Measurements from ENCODE around the gene NOX3.
"Not testable (repeated sequence)": the region's sequence is repeated elsewhere in the genome, so short reads cannot be mapped to it uniquely, and the experiment has no call there.

NOX3 gene

GRCh38 chr6:155466539-155466938 lies 10.9 kb upstream of the NOX3 start:
- TF ChIP-seq SPI1 (IDR thresholded peaks at IDR 0.05; ENCODE audit: low read depth, low read length): no peak
- TF ChIP-seq TAF1 (IDR thresholded peaks at IDR 0.05; ENCODE audit: low read depth, low read length): no peak
- TF ChIP-seq POLR2AphosphoS5 (IDR thresholded peaks at IDR 0.05; ENCODE audit: low read depth, low read length): no peak
- no peak for TF ChIP-seq PAX5 (IDR thresholded peaks at IDR 0.05; ENCODE audit: insufficient read depth, low read length, severe bottlenecking)
- no peak for TF ChIP-seq POU2F2 (IDR thresholded peaks at IDR 0.05; ENCODE audit: low read depth, low read length)
- TF ChIP-seq POLR2A (IDR thresholded peaks at IDR 0.05; ENCODE audit: low read depth, low read length): no peak
- no peak for DNase-seq (ENCODE audit: insufficient read length, low spot score)
- no peak for FAIRE-seq

GRCh38 chr6:155461556-155461955 lies 5.9 kb upstream of the NOX3 start:
- no peak for DNase-seq (ENCODE audit: insufficient read length, low spot score)
- TF ChIP-seq PAX5 (IDR thresholded peaks at IDR 0.05; ENCODE audit: insufficient read depth, low read length, severe bottlenecking) (no peak), SPI1 (IDR thresholded peaks at IDR 0.05; ENCODE audit: low read depth, low read length) (no peak), POU2F2 (IDR thresholded peaks at IDR 0.05; ENCODE audit: low read depth, low read length) (no peak), TAF1 (IDR thresholded peaks at IDR 0.05; ENCODE audit: low read depth, low read length) (no peak), POLR2AphosphoS5 (IDR thresholded peaks at IDR 0.05; ENCODE audit: low read depth, low read length) (no peak)
- FAIRE-seq: no peak

- TF ChIP-seq SPI1 (IDR thresholded peaks at IDR 0.05; ENCODE audit: low read depth, low read length) (no peak), TAF1 (IDR thresholded peaks at IDR 0.05; ENCODE audit: low read depth, low read length) (no peak), POU2F2 (IDR thresholded peaks at IDR 0.05; ENCODE audit: low read depth, low read length) (no peak), POLR2AphosphoS5 (IDR thresholded peaks at IDR 0.05; ENCODE audit: low read depth, low read length) (no peak), POLR2A (IDR thresholded peaks at IDR 0.05; ENCODE audit: low read depth, low read length) (no peak), PAX5 (IDR thresholded peaks at IDR 0.05; ENCODE audit: insufficient read depth, low read length, severe bottlenecking) (no peak)
- no peak for FAIRE-seq
- DNase-seq (ENCODE audit: insufficient read length, low spot score): no peak
These were observed 1.2 kb downstream of the NOX3 start for GRCh38 chr6:155454471-155454870.

GRCh38 chr6:155454008-155454407 lies 1.6 kb downstream of the NOX3 start:
- TF ChIP-seq TAF1 (IDR thresholded peaks at IDR 0.05; ENCODE audit: low read depth, low read length) (no peak), POU2F2 (IDR thresholded peaks at IDR 0.05; ENCODE audit: low read depth, low read length) (no peak), SPI1 (IDR thresholded peaks at IDR 0.05; ENCODE audit: low read depth, low read length) (peak; percentile 7; the same call in 1 of the 2 replicates), POLR2AphosphoS5 (IDR thresholded peaks at IDR 0.05; ENCODE audit: low read depth, low read length) (no peak), POLR2A (IDR thresholded peaks at IDR 0.05; ENCODE audit: low read depth, low read length) (no peak), PAX5 (IDR thresholded peaks at IDR 0.05; ENCODE audit: insufficient read depth, low read length, severe bottlenecking) (no peak)
- DNase-seq (ENCODE audit: insufficient read length, low spot score) (no peak), FAIRE-seq (no peak)

- DNase-seq (ENCODE audit: insufficient read length, low spot score) (no peak), FAIRE-seq (no peak)
- no peak for TF ChIP-seq POLR2AphosphoS5 (IDR thresholded peaks at IDR 0.05; ENCODE audit: low read depth, low read length)
- no peak for TF ChIP-seq PAX5 (IDR thresholded peaks at IDR 0.05; ENCODE audit: insufficient read depth, low read length, severe bottlenecking)
- TF ChIP-seq POU2F2 (IDR thresholded peaks at IDR 0.05; ENCODE audit: low read depth, low read length): no peak
- TF ChIP-seq SPI1 (IDR thresholded peaks at IDR 0.05; ENCODE audit: low read depth, low read length): no peak
- TF ChIP-seq TAF1 (IDR thresholded peaks at IDR 0.05; ENCODE audit: low read depth, low read length): no peak
- TF ChIP-seq POLR2A (IDR thresholded peaks at IDR 0.05; ENCODE audit: low read depth, low read length): no peak
These were observed 3.1 kb downstream of the NOX3 start for GRCh38 chr6:155452576-155452975.

GRCh38 chr6:155451530-155451929 lies 4.1 kb downstream of the NOX3 start:
- not testable (repeated sequence) for DNase-seq (ENCODE audit: insufficient read length, low spot score); FAIRE-seq

GRCh38 chr6:155450240-155450581 lies 5.4 kb downstream of the NOX3 start:
- no peak for DNase-seq (ENCODE audit: insufficient read length, low spot score)
- TF ChIP-seq POU2F2 (IDR thresholded peaks at IDR 0.05; ENCODE audit: low read depth, low read length) (no peak), POLR2A (IDR thresholded peaks at IDR 0.05; ENCODE audit: low read depth, low read length) (no peak), TAF1 (IDR thresholded peaks at IDR 0.05; ENCODE audit: low read depth, low read length) (no peak), PAX5 (IDR thresholded peaks at IDR 0.05; ENCODE audit: insufficient read depth, low read length, severe bottlenecking) (no peak), SPI1 (IDR thresholded peaks at IDR 0.05; ENCODE audit: low read depth, low read length) (no peak), POLR2AphosphoS5 (IDR thresholded peaks at IDR 0.05; ENCODE audit: low read depth, low read length) (no peak)
- no peak for FAIRE-seq

GRCh38 chr6:155449450-155450239 lies 6.0 kb downstream of the NOX3 start:
- FAIRE-seq: no peak
- DNase-seq (ENCODE audit: insufficient read length, low spot score): no peak
- TF ChIP-seq POLR2AphosphoS5 (IDR thresholded peaks at IDR 0.05; ENCODE audit: low read depth, low read length): no peak
- no peak for TF ChIP-seq SPI1 (IDR thresholded peaks at IDR 0.05; ENCODE audit: low read depth, low read length)
- TF ChIP-seq POU2F2 (IDR thresholded peaks at IDR 0.05; ENCODE audit: low read depth, low read length): no peak
- no peak for TF ChIP-seq PAX5 (IDR thresholded peaks at IDR 0.05; ENCODE audit: insufficient read depth, low read length, severe bottlenecking)
- no peak for TF ChIP-seq TAF1 (IDR thresholded peaks at IDR 0.05; ENCODE audit: low read depth, low read length)
- no peak for TF ChIP-seq POLR2A (IDR thresholded peaks at IDR 0.05; ENCODE audit: low read depth, low read length)

GRCh38 chr6:155448668-155449449 lies 6.8 kb downstream of the NOX3 start:
- no peak for TF ChIP-seq POLR2A (IDR thresholded peaks at IDR 0.05; ENCODE audit: low read depth, low read length)
- no peak for TF ChIP-seq SPI1 (IDR thresholded peaks at IDR 0.05; ENCODE audit: low read depth, low read length)
- no peak for TF ChIP-seq TAF1 (IDR thresholded peaks at IDR 0.05; ENCODE audit: low read depth, low read length)
- no peak for TF ChIP-seq POU2F2 (IDR thresholded peaks at IDR 0.05; ENCODE audit: low read depth, low read length)
- no peak for TF ChIP-seq PAX5 (IDR thresholded peaks at IDR 0.05; ENCODE audit: insufficient read depth, low read length, severe bottlenecking)
- TF ChIP-seq POLR2AphosphoS5 (IDR thresholded peaks at IDR 0.05; ENCODE audit: low read depth, low read length): no peak
- DNase-seq (ENCODE audit: insufficient read length, low spot score) (no peak), FAIRE-seq (no peak)

Measured in GM12891 (cell line).